HEK293 (cell line): ENCODE measurements around the gene UBE2C.

ENCODE experiments used
- EGR2 ChIP-seq: fragments of 450-650 bp; formaldehyde crosslinking; IDR thresholded peaks from 2 replicates; pipeline ENCODE4 v1.5.1; 2016; ENCODE audit warnings: low read depth, missing biosample characterization, missing genetic modification characterization
- GFI1B ChIP-seq: fragments of 450-650 bp; formaldehyde crosslinking; IDR thresholded peaks from 2 replicates; pipeline ENCODE4 v1.5.1; 2016; ENCODE audit warnings: missing biosample characterization, missing genetic modification characterization
- GLIS1 ChIP-seq: fragments of 450-650 bp; formaldehyde crosslinking; IDR thresholded peaks from 2 replicates; pipeline ENCODE4 v1.5.1; 2016; ENCODE audit warnings: missing biosample characterization, missing genetic modification characterization
- HIC1 ChIP-seq: fragments of 450-650 bp; formaldehyde crosslinking; IDR thresholded peaks from 2 replicates; pipeline ENCODE4 v1.5.1; 2016; ENCODE audit warnings: missing biosample characterization, missing genetic modification characterization
- MZF1 ChIP-seq: fragments of 450-650 bp; formaldehyde crosslinking; IDR thresholded peaks from 2 replicates; pipeline ENCODE4 v1.5.1; 2017; ENCODE audit warnings: missing biosample characterization, missing genetic modification characterization, borderline replicate concordance
- PRDM1 ChIP-seq: fragments of 450-650 bp; formaldehyde crosslinking; IDR thresholded peaks from 2 replicates; pipeline ENCODE4; 2016; ENCODE audit warnings: missing biosample characterization, missing genetic modification characterization
- REST ChIP-seq: fragments of 450-650 bp; formaldehyde crosslinking; IDR thresholded peaks from 2 replicates; pipeline ENCODE4 v1.5.1; 2016; ENCODE audit warnings: missing biosample characterization, missing genetic modification characterization
- SALL2 ChIP-seq: fragments of 450-650 bp; formaldehyde crosslinking; IDR thresholded peaks from 2 replicates; pipeline ENCODE4 v1.5.0; 2017; ENCODE audit warnings: missing biosample characterization, mild to moderate bottlenecking, missing genetic modification characterization, borderline replicate concordance
- SP3 ChIP-seq: fragments of 450-650 bp; formaldehyde crosslinking; IDR thresholded peaks from 2 replicates; pipeline ENCODE4 v1.5.1; 2016; ENCODE audit warnings: missing biosample characterization, missing genetic modification characterization
- ZBTB17 ChIP-seq: fragments of 450-650 bp; formaldehyde crosslinking; IDR thresholded peaks from 2 replicates; pipeline ENCODE4 v1.5.1; 2016; ENCODE audit warnings: missing biosample characterization, missing genetic modification characterization
- ZBTB20 ChIP-seq: fragments of 450-650 bp; formaldehyde crosslinking; IDR thresholded peaks from 2 replicates; pipeline ENCODE4 v1.5.1; 2016; ENCODE audit warnings: missing biosample characterization, missing genetic modification characterization
- ZBTB7A ChIP-seq: fragments of 450-650 bp; formaldehyde crosslinking; IDR thresholded peaks from 2 replicates; pipeline ENCODE4 v1.5.1; 2016; ENCODE audit warnings: low read depth, missing biosample characterization, missing genetic modification characterization
- ZNF157 ChIP-seq: fragments of 450-650 bp; formaldehyde crosslinking; IDR thresholded peaks from 2 replicates; pipeline ENCODE4 v1.5.1; 2016; ENCODE audit warnings: missing biosample characterization, missing genetic modification characterization
- ZNF174 ChIP-seq: fragments of 450-650 bp; formaldehyde crosslinking; IDR thresholded peaks from 2 replicates; pipeline ENCODE4 v1.5.0; 2017; ENCODE audit warnings: missing biosample characterization, mild to moderate bottlenecking, missing genetic modification characterization
- ZNF211 ChIP-seq: fragments of 450-650 bp; formaldehyde crosslinking; IDR thresholded peaks from 2 replicates; pipeline ENCODE4 v1.5.1; 2016; ENCODE audit warnings: low read depth, missing biosample characterization, missing genetic modification characterization
- ZNF239 ChIP-seq: fragments of 450-650 bp; formaldehyde crosslinking; IDR thresholded peaks from 2 replicates; pipeline ENCODE4 v1.5.1; 2016; ENCODE audit warnings: missing biosample characterization, missing genetic modification characterization
- ZNF302 ChIP-seq: fragments of 450-650 bp; formaldehyde crosslinking; IDR thresholded peaks from 2 replicates; pipeline ENCODE4 v1.5.1; 2016; ENCODE audit warnings: missing biosample characterization, missing genetic modification characterization, low read depth
- ZNF341 ChIP-seq: fragments of 450-650 bp; formaldehyde crosslinking; IDR thresholded peaks from 2 replicates; pipeline ENCODE4; 2016; ENCODE audit warnings: low read depth, missing biosample characterization, missing genetic modification characterization
- ZNF513 ChIP-seq: fragments of 450-650 bp; IDR thresholded peaks from 2 replicates; pipeline ENCODE4 v1.5.1; 2018; ENCODE audit warnings: missing biosample characterization, missing genetic modification characterization
- ZNF548 ChIP-seq: fragments of 450-650 bp; formaldehyde crosslinking; IDR thresholded peaks from 2 replicates; pipeline ENCODE4 v1.5.1; 2016; ENCODE audit warnings: missing biosample characterization, missing genetic modification characterization
- ZNF549 ChIP-seq: fragments of 450-650 bp; IDR thresholded peaks from 2 replicates; pipeline ENCODE4 v1.5.1; 2018; ENCODE audit warnings: missing biosample characterization, missing genetic modification characterization, mild to moderate bottlenecking, inconsistent platforms, moderate library complexity
- ZNF560 ChIP-seq: fragments of 450-650 bp; formaldehyde crosslinking; IDR thresholded peaks from 2 replicates; pipeline ENCODE4 v1.5.1; 2017; ENCODE audit warnings: missing biosample characterization, missing genetic modification characterization, borderline replicate concordance
- ZNF585B ChIP-seq: fragments of 450-650 bp; formaldehyde crosslinking; IDR thresholded peaks from 2 replicates; pipeline ENCODE4 v1.5.1; 2016; ENCODE audit warnings: missing biosample characterization, missing genetic modification characterization
- ZNF629 ChIP-seq: fragments of 450-650 bp; formaldehyde crosslinking; IDR thresholded peaks from 2 replicates; pipeline ENCODE4 v1.5.1; 2017; ENCODE audit warnings: missing biosample characterization, missing genetic modification characterization
- ZNF791 ChIP-seq: fragments of 450-650 bp; formaldehyde crosslinking; IDR thresholded peaks from 2 replicates; pipeline ENCODE4 v1.5.1; 2016; ENCODE audit warnings: missing biosample characterization, missing genetic modification characterization
- TF ChIP-seq, protein P1 (sequence below): fragments of 450-650 bp; formaldehyde crosslinking; IDR thresholded peaks from 2 replicates; pipeline ENCODE4 v1.5.1; 2016; ENCODE audit warnings: missing biosample characterization, missing genetic modification characterization
- TF ChIP-seq, protein P2 (sequence below): fragments of 450-650 bp; formaldehyde crosslinking; IDR thresholded peaks from 2 replicates; pipeline ENCODE4 v1.5.1; 2016; ENCODE audit warnings: missing biosample characterization, missing genetic modification characterization
- TF ChIP-seq, protein P3 (sequence below): fragments of 450-650 bp; formaldehyde crosslinking; IDR thresholded peaks from 2 replicates; pipeline ENCODE4 v1.5.1; 2016; ENCODE audit warnings: missing biosample characterization, missing genetic modification characterization

Gene UBE2C

GRCh38 chr20:45812157-45813005 is at the start of gene UBE2C (continued):
- no peak for TF ChIP-seq ZNF211
- TF ChIP-seq ZNF239, result no peak
- no peak; the same call in 1 of the 2 replicates for TF ChIP-seq ZNF341 (tag by site-specific recombination)
- TF ChIP-seq REST (tag by site-specific recombination), result no peak
- no peak for TF ChIP-seq PRDM1 (tag by site-specific recombination)
- no peak for TF ChIP-seq ZNF585B (tag by site-specific recombination)
- no peak for TF ChIP-seq ZBTB20 (tag by site-specific recombination)
- TF ChIP-seq ZNF157, result no peak
- TF ChIP-seq ZBTB17 (tag by site-specific recombination), result no peak
- TF ChIP-seq ZNF549 (tag by site-specific recombination), result no peak
- TF ChIP-seq ZNF629, result no peak
- TF ChIP-seq GFI1B, result no peak
- TF ChIP-seq, protein P1, sequence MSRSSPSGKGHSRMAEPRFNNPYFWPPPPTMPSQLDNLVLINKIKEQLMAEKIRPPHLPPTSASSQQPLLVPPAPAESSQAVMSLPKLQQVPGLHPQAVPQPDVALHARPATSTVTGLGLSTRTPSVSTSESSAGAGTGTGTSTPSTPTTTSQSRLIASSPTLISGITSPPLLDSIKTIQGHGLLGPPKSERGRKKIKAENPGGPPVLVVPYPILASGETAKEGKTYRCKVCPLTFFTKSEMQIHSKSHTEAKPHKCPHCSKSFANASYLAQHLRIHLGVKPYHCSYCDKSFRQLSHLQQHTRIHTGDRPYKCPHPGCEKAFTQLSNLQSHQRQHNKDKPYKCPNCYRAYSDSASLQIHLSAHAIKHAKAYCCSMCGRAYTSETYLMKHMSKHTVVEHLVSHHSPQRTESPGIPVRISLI (tag by site-specific recombination), result no peak
- no peak for TF ChIP-seq ZNF302 (tag by site-specific recombination)
- TF ChIP-seq ZNF174 (tag by site-specific recombination), result no peak
- peak; percentile 64 for TF ChIP-seq SP3 (tag by site-specific recombination)
- TF ChIP-seq SALL2 (tag by site-specific recombination), result no peak
- TF ChIP-seq ZNF560, result no peak
- TF ChIP-seq, protein P2, sequence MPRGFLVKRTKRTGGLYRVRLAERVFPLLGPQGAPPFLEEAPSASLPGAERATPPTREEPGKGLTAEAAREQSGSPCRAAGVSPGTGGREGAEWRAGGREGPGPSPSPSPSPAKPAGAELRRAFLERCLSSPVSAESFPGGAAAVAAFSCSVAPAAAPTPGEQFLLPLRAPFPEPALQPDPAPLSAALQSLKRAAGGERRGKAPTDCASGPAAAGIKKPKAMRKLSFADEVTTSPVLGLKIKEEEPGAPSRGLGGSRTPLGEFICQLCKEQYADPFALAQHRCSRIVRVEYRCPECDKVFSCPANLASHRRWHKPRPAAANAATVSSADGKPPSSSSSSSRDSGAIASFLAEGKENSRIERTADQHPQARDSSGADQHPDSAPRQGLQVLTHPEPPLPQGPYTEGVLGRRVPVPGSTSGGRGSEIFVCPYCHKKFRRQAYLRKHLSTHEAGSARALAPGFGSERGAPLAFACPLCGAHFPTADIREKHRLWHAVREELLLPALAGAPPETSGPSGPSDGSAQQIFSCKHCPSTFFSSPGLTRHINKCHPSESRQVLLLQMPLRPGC (tag by site-specific recombination), result 0 out of 2 replicates have a peak, but pooled peaks have one; percentile 16
- peak; percentile 53 for TF ChIP-seq GLIS1 (tag by site-specific recombination)
- no peak for TF ChIP-seq ZNF513 (tag by site-specific recombination)
- peak; percentile 32; the same call in 1 of the 2 replicates for TF ChIP-seq EGR2 (tag by site-specific recombination)
- peak; percentile 54; the same call in 1 of the 2 replicates for TF ChIP-seq HIC1 (tag by site-specific recombination)
- TF ChIP-seq, protein P3, sequence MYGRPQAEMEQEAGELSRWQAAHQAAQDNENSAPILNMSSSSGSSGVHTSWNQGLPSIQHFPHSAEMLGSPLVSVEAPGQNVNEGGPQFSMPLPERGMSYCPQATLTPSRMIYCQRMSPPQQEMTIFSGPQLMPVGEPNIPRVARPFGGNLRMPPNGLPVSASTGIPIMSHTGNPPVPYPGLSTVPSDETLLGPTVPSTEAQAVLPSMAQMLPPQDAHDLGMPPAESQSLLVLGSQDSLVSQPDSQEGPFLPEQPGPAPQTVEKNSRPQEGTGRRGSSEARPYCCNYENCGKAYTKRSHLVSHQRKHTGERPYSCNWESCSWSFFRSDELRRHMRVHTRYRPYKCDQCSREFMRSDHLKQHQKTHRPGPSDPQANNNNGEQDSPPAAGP (tag by site-specific recombination), result no peak
- no peak for TF ChIP-seq ZNF548 (tag by site-specific recombination)
- 0 out of 2 replicates have a peak, but pooled peaks have one; percentile 28 for TF ChIP-seq ZBTB7A (tag by site-specific recombination)
- TF ChIP-seq ZNF791 (tag by site-specific recombination), result no peak
- no peak for TF ChIP-seq MZF1 (tag by site-specific recombination)
